B cell (primary cell): ENCODE results near the gene STK11. TPM values are rescaled to one million over a fixed set of nuclear protein-coding genes. Genes with fewer than 3 reads are reported as not detected.

ENCODE experiments used
- ATAC-seq: fragments of 200-7000 bp; cut with Tn5 transposase; one replicate; pipeline ENCODE4 v1.10.0; 2021; ENCODE audit warnings: low read depth, mild to moderate bottlenecking, moderate number of reproducible peaks, moderate library complexity
- CTCF ChIA-PET: fragments of 350-600 bp; sonication (Branson Sonifier 250); formaldehyde crosslinking; loops from one replicate; lab custom pipeline; 2021; ENCODE audit warnings: antibody characterized with exemption, inconsistent platforms; lab: Charles Lee
- POLR2A ChIA-PET: fragments of 350-600 bp; sonication (Branson Sonifier 250); formaldehyde crosslinking; loops from one replicate; lab custom pipeline; 2021; ENCODE audit warnings: antibody characterized with exemption; lab: Charles Lee
- DNase-seq: peaks from one replicate; pipeline ENCODE4 v3.0.0; 2013
- H2AFZ ChIP-seq: 2 replicates; pipeline ENCODE4 v1.6.1; 2012; ENCODE audit warnings: mild to moderate bottlenecking, low read depth, low read length; ENCODE audit not compliant: insufficient read depth, poor library complexity, severe bottlenecking
- H3K27ac ChIP-seq, 2 donors: 1 replicate in 1 of 2; 2 replicates in 1 of 2; pipeline ENCODE4 v1.5.1; 2012 to 2013; ENCODE audit warnings: low read length in 2 of 2, mild to moderate bottlenecking in 2 of 2, moderate library complexity in 1 of 2
- H3K27me3 ChIP-seq, 4 experiments: fragments of 200-600 bp in 1 of 4; sonication (generic) in 1 of 4; replicated peaks in 1 of 4; 1 replicate in 2 of 4; 2 replicates in 2 of 4; pipeline versions ENCODE4 v1.6.1 to v1.7.0; 2013 to 2016; ENCODE audit warnings: low read length in 3 of 4, mild to moderate bottlenecking in 2 of 4, mixed read lengths in 1 of 4, moderate library complexity in 1 of 4; ENCODE audit not compliant: insufficient read depth in 4 of 4, control insufficient read depth in 3 of 4; ENCODE audit errors: control extremely low read depth in 1 of 4
- H3K36me3 ChIP-seq, 2 experiments: replicated peaks in 1 of 2; 1 replicate in 1 of 2; 2 replicates in 1 of 2; pipeline versions ENCODE4 v1.6.1 to v1.7.1; 2013; ENCODE audit warnings: low read length in 1 of 2; ENCODE audit not compliant: insufficient read depth in 2 of 2, control insufficient read depth in 1 of 2; ENCODE audit errors: control extremely low read depth in 1 of 2, extremely low read depth in 1 of 2
- H3K4me1 ChIP-seq, 2 donors: fragments of 200-600 bp in 1 of 2; sonication (generic) in 1 of 2; 1 replicate in 1 of 2; 2 replicates in 1 of 2; pipeline versions ENCODE4 v1.5.1 to v1.6.1; 2013 to 2017; ENCODE audit warnings: low read length in 2 of 2; ENCODE audit not compliant: control insufficient read depth in 2 of 2, insufficient read depth in 2 of 2
- H3K4me2 ChIP-seq: replicated peaks from 2 replicates; pipeline ENCODE3; 2012; ENCODE audit warnings: mild to moderate bottlenecking, low read depth, low read length; ENCODE audit not compliant: poor library complexity, severe bottlenecking
- H3K4me3 ChIP-seq, 5 experiments: fragments of 200-600 bp in 1 of 5; sonication (generic) in 1 of 5; 1 replicate in 3 of 5; 2 replicates in 2 of 5; pipeline versions ENCODE4 v1.5.1 to v1.7.0; 2011 to 2016; ENCODE audit warnings: low read length in 4 of 5, mild to moderate bottlenecking in 4 of 5, low read depth in 2 of 5, control low read depth in 1 of 5, moderate library complexity in 1 of 5; ENCODE audit not compliant: insufficient read depth in 1 of 5; ENCODE audit errors: control extremely low read depth in 1 of 5, extremely low read depth in 1 of 5
- H3K79me2 ChIP-seq: fragments of 200-600 bp; sonication (generic); one replicate; pipeline ENCODE4 v1.6.0; 2016; ENCODE audit warnings: low read length; ENCODE audit not compliant: control insufficient read depth, insufficient read depth
- H3K9ac ChIP-seq: fragments of 200-600 bp; sonication (generic); 2 replicates; pipeline ENCODE4 v1.6.1; 2017; ENCODE audit warnings: mild to moderate bottlenecking, low read length, moderate library complexity
- H3K9me3 ChIP-seq, 3 donors: one replicate each; pipeline versions ENCODE4 v1.6.1 to v1.7.1; 2013; ENCODE audit warnings: low read length in 2 of 3; ENCODE audit not compliant: control insufficient read depth in 2 of 3, insufficient read depth in 1 of 3; ENCODE audit errors: control extremely low read depth in 1 of 3
- H4K20me1 ChIP-seq: 2 replicates; pipeline ENCODE4 v1.6.0; 2012; ENCODE audit warnings: mild to moderate bottlenecking, low read length; ENCODE audit not compliant: insufficient read depth, control insufficient read depth, poor library complexity, severe bottlenecking
- H3K27ac Mint-ChIP-seq: one replicate; pipeline ENCODE4 v1.8.0; 2021; ENCODE audit warnings: mixed read lengths
- H3K27me3 Mint-ChIP-seq: one replicate; pipeline ENCODE4 v1.8.0; 2021; ENCODE audit warnings: mixed read lengths
- H3K4me1 Mint-ChIP-seq: one replicate; pipeline ENCODE4 v1.8.0; 2021; ENCODE audit warnings: mixed read lengths
- H3K4me3 Mint-ChIP-seq: one replicate; pipeline ENCODE4 v1.8.0; 2021; ENCODE audit warnings: mixed read lengths
- H3K9me3 Mint-ChIP-seq: one replicate; pipeline ENCODE4 v1.8.0; 2022; ENCODE audit warnings: mixed read lengths; ENCODE audit not compliant: insufficient read depth
- EZH2 ChIP-seq: IDR thresholded peaks from 2 replicates; pipeline ENCODE4 v1.6.1; 2012; ENCODE audit warnings: borderline replicate concordance, low read depth, mild to moderate bottlenecking, moderate library complexity, low read length; ENCODE audit not compliant: insufficient read depth, poor library complexity, severe bottlenecking
- WGBS: methylation state at CpG from one replicate; pipeline ENCODE4 v1.1.5; 2013; ENCODE audit warnings: missing lambda C conversion rate; ENCODE audit not compliant: insufficient coverage; 5-methylcytosine and 5-hydroxymethylcytosine counted together
- intact Hi-C: fragments of 100-400 bp; cut with micrococcal nuclease; formaldehyde crosslinking; loops from one replicate; pipeline ENCODE4 v1.10.0; 2022
- polyA plus RNA-seq: library from polyadenylated mRNA; depleted of rRNA; stranded (reverse); fragments of >200 nt; gene quantifications from 2 replicates; pipeline ENCODE4 v1.2.3, GENCODE V29; 2012
- total RNA-seq, 2 donors: library from RNA; stranded (reverse); fragments of 120-200 nt in 1 of 2; gene quantifications; 1 replicate in 1 of 2; 2 replicates in 1 of 2; pipeline versions ENCODE4 v1.2.3 to v1.2.4, GENCODE V29; 2013 to 2022
- TF ChIP-seq, protein P1 (sequence below): fragments of 200-600 bp; IDR thresholded peaks from one replicate; pipeline ENCODE4 v1.8.0; 2022; ENCODE audit warnings: antibody characterized with exemption, mild to moderate bottlenecking

STK11 gene
- total and polyA plus RNA-seq, 2 donors (not counting 1 experiment from before 2014, with no cell fraction given): 87.9 to 89.9 TPM

GRCh38 chr19:1258707-1259205, 53.2 kb downstream of the STK11 start:
- no CpG with 5 or more reads among the region's 15 CpGs for WGBS
- no peaks in the 10 kb centered on the region for H3K9me3 Mint-ChIP-seq
- peak overlapping the region; percentile 97 for H3K4me3 Mint-ChIP-seq
- ChIA-PET CTCF (interaction anchor here (3.9 kb wide), 1 partner anchor 14 kb away, joined by 18 read pairs; no protein-coding TSS in a partner anchor), POLR2A (interaction anchor here (0.5 to 10.7 kb wide), 6 partner anchors 7 to 329 kb away, joined by 3 to 305 read pairs (median 4); partner anchors contain the start of gene CIRBP)
- Histone ChIP-seq H2AFZ (peak overlapping the region; percentile 8), H3K4me2 (peak overlapping the region; percentile 99), H3K9ac (peak overlapping the region; percentile 98), H3K36me3 (peaks cover 0 to 37% of the 10 kb centered on the region in 2 experiments), H3K4me1 (peaks cover 66 to 91% of the 10 kb centered on the region in 2 donors), H4K20me1 (peaks cover 33% of the 10 kb centered on the region), H3K4me3 (peak overlapping the region; percentile 23 to 81 (median 62)), H3K9me3 (no peaks in the 10 kb centered on the region), H3K27ac (peak overlapping the region; percentile 99 to 100), H3K79me2 (peaks cover 55% of the 10 kb centered on the region), H3K27me3 (no peaks in the 10 kb centered on the region)
- intact Hi-C loops: no loop called here
- peak overlapping the region; percentile 99 for H3K27ac Mint-ChIP-seq
- ATAC-seq (no peak), DNase-seq (no peak)
- H3K4me1 Mint-ChIP-seq: peaks cover 73% of the 10 kb centered on the region
- TF ChIP-seq, protein P1, sequence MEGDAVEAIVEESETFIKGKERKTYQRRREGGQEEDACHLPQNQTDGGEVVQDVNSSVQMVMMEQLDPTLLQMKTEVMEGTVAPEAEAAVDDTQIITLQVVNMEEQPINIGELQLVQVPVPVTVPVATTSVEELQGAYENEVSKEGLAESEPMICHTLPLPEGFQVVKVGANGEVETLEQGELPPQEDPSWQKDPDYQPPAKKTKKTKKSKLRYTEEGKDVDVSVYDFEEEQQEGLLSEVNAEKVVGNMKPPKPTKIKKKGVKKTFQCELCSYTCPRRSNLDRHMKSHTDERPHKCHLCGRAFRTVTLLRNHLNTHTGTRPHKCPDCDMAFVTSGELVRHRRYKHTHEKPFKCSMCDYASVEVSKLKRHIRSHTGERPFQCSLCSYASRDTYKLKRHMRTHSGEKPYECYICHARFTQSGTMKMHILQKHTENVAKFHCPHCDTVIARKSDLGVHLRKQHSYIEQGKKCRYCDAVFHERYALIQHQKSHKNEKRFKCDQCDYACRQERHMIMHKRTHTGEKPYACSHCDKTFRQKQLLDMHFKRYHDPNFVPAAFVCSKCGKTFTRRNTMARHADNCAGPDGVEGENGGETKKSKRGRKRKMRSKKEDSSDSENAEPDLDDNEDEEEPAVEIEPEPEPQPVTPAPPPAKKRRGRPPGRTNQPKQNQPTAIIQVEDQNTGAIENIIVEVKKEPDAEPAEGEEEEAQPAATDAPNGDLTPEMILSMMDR: no peak
- TF ChIP-seq EZH2: no peak
- H3K27me3 Mint-ChIP-seq: no peaks in the 10 kb centered on the region

- H3K27me3 ChIP-seq: no peaks in the 10 kb centered on the region
- CTCF ChIA-PET: interaction anchor here (3.9 kb wide), 1 partner anchor 15 kb away, joined by 18 read pairs; no protein-coding TSS in a partner anchor
- ATAC-seq (peak; percentile 26), DNase-seq (peak; percentile 87)
- H3K36me3 ChIP-seq: peaks cover 0 to 34% of the 10 kb centered on the region in 2 experiments
- Mint-ChIP-seq H3K4me1 (peaks cover 78% of the 10 kb centered on the region), H3K27ac (peak overlapping the region; percentile 99), H3K27me3 (no peaks in the 10 kb centered on the region), H3K9me3 (no peaks in the 10 kb centered on the region), H3K4me3 (peak overlapping the region; percentile 97)
- H2AFZ ChIP-seq: peak overlapping the region; percentile 8
- peaks cover 49% of the 10 kb centered on the region for H3K79me2 ChIP-seq
- H4K20me1 ChIP-seq: peaks cover 27% of the 10 kb centered on the region
- intact Hi-C loops: no loop called here
- H3K27ac ChIP-seq: peak overlapping the region; percentile 99 to 100
- no peaks in the 10 kb centered on the region for H3K9me3 ChIP-seq
- H3K4me2 ChIP-seq: peak overlapping the region; percentile 99
- peak overlapping the region; percentile 23 to 81 (median 62) for H3K4me3 ChIP-seq
- TF ChIP-seq, protein P1: no peak
- no peak for TF ChIP-seq EZH2
- H3K9ac ChIP-seq: peak overlapping the region; percentile 98
- 7% methylated on average over 17 of the region's 17 CpGs for WGBS
- peaks cover 69 to 91% of the 10 kb centered on the region in 2 donors for H3K4me1 ChIP-seq
- POLR2A ChIA-PET: interaction anchor here (0.5 to 11.0 kb wide), 9 partner anchors 6 to 1000 kb away, joined by 3 to 402 read pairs (median 4); partner anchors contain the start of genes ATP5F1D and CIRBP
Measured at GRCh38 chr19:1259206-1259875, 53.8 kb downstream of the STK11 start.
